Measurements from ENCODE around the gene CNOT10. TPM values are rescaled to one million over a fixed set of nuclear protein-coding genes. Genes with fewer than 3 reads are reported as not detected.
"Not testable (repeated sequence)": the region's sequence is repeated elsewhere in the genome, so short reads cannot be mapped to it uniquely, and the experiment has no call there.

The CNOT10 gene
- total and polyA plus RNA-seq, 4 donors, result 14.1 to 57.5 (median 22.1) TPM

DNA sequence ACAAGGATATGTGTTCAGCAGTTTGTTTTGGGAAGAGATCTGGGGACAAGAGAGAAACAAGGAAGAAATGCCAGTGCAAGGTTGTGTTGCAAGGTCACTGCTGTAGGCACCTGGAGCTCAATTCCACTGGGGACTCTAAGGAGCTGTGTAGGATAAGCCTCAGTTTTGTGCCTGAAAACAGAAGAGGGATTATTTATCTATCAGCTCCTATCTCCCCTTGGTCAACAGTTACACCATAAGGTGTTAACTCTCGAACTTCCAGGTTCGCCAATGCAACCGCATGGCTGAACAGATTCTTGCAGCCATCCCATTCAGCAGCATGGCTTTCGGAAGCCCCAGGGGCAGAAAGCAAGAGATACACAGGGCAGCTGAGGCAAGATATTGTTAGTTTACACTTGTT lies 41.6 kb upstream of the CNOT10 start:
- H3K27ac ChIP-seq (ENCODE audit: low read depth in 1 of 2, low read length in 1 of 2), result no peak overlapping the region
- no peaks in the 10 kb centered on the region for H3K36me3 ChIP-seq (ENCODE audit: control insufficient read depth in 4 of 4, insufficient read depth in 4 of 4, low read length in 4 of 4)
- TF ChIP-seq, protein P1, sequence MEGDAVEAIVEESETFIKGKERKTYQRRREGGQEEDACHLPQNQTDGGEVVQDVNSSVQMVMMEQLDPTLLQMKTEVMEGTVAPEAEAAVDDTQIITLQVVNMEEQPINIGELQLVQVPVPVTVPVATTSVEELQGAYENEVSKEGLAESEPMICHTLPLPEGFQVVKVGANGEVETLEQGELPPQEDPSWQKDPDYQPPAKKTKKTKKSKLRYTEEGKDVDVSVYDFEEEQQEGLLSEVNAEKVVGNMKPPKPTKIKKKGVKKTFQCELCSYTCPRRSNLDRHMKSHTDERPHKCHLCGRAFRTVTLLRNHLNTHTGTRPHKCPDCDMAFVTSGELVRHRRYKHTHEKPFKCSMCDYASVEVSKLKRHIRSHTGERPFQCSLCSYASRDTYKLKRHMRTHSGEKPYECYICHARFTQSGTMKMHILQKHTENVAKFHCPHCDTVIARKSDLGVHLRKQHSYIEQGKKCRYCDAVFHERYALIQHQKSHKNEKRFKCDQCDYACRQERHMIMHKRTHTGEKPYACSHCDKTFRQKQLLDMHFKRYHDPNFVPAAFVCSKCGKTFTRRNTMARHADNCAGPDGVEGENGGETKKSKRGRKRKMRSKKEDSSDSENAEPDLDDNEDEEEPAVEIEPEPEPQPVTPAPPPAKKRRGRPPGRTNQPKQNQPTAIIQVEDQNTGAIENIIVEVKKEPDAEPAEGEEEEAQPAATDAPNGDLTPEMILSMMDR (IDR thresholded peaks at IDR 0.05; ENCODE audit: control extremely low read depth, extremely low read depth), result no peak
- peaks cover 0 to 16% (median 0%) of the 10 kb centered on the region in 5 donors for H3K4me1 ChIP-seq (ENCODE audit: control insufficient read depth in 5 of 5, insufficient read depth in 5 of 5, low read length in 5 of 5)
- H3K27me3 ChIP-seq (ENCODE audit: control insufficient read depth in 3 of 3, insufficient read depth in 3 of 3, low read length in 2 of 3), result no peaks in the 10 kb centered on the region
- no peak overlapping the region for H3K4me3 ChIP-seq
- ATAC-seq (ENCODE audit: insufficient read depth, low FRiP score), result no peak
- peak overlapping the region in 1 of 2 donors; percentile 18 for H3K9ac ChIP-seq (ENCODE audit: insufficient read depth in 1 of 2, low read length in 2 of 2)
- no peaks in the 10 kb centered on the region for H3K9me3 ChIP-seq (ENCODE audit: control insufficient read depth in 4 of 4, insufficient read depth in 3 of 4, low read length in 3 of 4)
- DNase-seq, result no peak
- WGBS, 2 donors, result 91 to 99% methylated on average over 4 of the region's 4 CpGs

DNA sequence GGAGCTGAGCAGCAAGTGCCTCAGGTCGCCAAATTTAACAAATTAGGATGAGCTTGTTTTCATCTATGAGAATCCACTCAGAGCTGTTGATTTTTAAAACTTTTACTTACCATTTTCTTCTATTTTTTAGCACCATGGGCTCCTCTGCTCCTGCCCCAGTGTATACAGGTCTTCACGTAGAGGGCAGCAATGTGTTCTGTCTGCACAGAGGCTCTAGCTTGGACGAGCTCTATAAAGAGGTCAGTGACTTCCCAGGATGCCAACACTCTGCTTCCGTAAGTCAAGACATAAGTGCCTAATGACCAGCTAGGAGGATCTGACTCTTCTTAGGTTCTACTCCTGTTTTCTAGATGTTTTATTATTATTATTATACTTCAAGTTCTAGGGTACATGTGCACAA lies 41.2 kb upstream of the CNOT10 start:
- TF ChIP-seq, protein P1 (IDR thresholded peaks at IDR 0.05; ENCODE audit: control extremely low read depth, extremely low read depth), result no peak
- no peaks in the 10 kb centered on the region for H3K9me3 ChIP-seq (ENCODE audit: control insufficient read depth in 4 of 4, insufficient read depth in 3 of 4, low read length in 3 of 4)
- H3K36me3 ChIP-seq (ENCODE audit: control insufficient read depth in 4 of 4, insufficient read depth in 4 of 4, low read length in 4 of 4), result no peaks in the 10 kb centered on the region
- DNase-seq (no peak), ATAC-seq (ENCODE audit: insufficient read depth, low FRiP score) (no peak)
- no peak overlapping the region for H3K9ac ChIP-seq (ENCODE audit: insufficient read depth in 1 of 2, low read length in 2 of 2)
- no peaks in the 10 kb centered on the region for H3K27me3 ChIP-seq (ENCODE audit: control insufficient read depth in 3 of 3, insufficient read depth in 3 of 3, low read length in 2 of 3)
- WGBS, 2 donors, result 87 to 91% methylated on average over 4 of the region's 4 CpGs
- H3K4me3 ChIP-seq, result no peak overlapping the region
- H3K4me1 ChIP-seq (ENCODE audit: control insufficient read depth in 5 of 5, insufficient read depth in 5 of 5, low read length in 5 of 5), result peaks cover 0 to 16% (median 0%) of the 10 kb centered on the region in 5 donors
- no peak overlapping the region for H3K27ac ChIP-seq (ENCODE audit: low read depth in 1 of 2, low read length in 1 of 2)

DNA sequence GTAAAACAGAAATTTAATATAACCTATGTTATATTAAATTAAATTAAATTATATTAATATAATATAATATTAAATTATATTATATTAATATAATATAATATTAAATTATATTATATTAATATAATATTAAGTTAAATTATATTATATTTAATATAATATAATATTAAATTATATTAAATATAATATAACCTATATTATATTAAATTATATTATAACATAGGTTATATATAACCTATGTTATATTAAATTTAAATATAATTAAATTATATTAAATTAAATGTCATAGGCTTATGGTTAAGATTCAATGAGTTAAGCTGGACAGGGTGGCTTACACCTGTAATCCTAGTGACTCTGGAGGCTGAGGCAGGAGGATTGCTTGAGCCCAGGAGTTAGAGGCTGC lies 40.6 kb upstream of the CNOT10 start:
- TF ChIP-seq, protein P1 (IDR thresholded peaks at IDR 0.05; ENCODE audit: control extremely low read depth, extremely low read depth), result no peak
- no peak overlapping the region for H3K27ac ChIP-seq (ENCODE audit: low read depth in 1 of 2, low read length in 1 of 2)
- no peak for ATAC-seq (ENCODE audit: insufficient read depth, low FRiP score)

DNA sequence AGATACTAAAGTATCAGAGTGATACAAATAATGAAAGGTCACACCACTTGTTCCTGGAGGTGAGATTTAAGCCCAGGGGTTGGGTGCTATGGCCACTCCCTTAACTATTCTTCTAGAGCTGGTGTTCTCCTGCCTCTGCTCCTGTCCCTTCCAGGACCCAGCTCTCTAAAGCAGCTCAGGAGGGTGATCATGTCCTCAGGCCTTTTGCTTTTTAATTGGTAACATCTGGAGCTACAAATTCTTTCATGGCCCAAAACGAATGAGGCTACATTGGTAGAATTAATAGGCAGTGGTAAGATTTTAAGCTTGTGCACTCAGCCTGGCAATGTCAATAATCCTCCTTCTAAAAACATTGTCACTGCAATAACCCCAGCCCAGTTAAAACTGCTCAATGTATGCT lies 38.2 kb upstream of the CNOT10 start:
- no peaks in the 10 kb centered on the region for H3K9me3 ChIP-seq (ENCODE audit: control insufficient read depth in 4 of 4, insufficient read depth in 3 of 4, low read length in 3 of 4)
- DNase-seq (no peak), ATAC-seq (ENCODE audit: insufficient read depth, low FRiP score) (no peak)
- H3K9ac ChIP-seq (ENCODE audit: insufficient read depth in 1 of 2, low read length in 2 of 2), result no peak overlapping the region
- no peak overlapping the region for H3K4me3 ChIP-seq
- TF ChIP-seq, protein P1 (IDR thresholded peaks at IDR 0.05; ENCODE audit: control extremely low read depth, extremely low read depth), result no peak
- H3K36me3 ChIP-seq (ENCODE audit: control insufficient read depth in 4 of 4, insufficient read depth in 4 of 4, low read length in 4 of 4), result no peaks in the 10 kb centered on the region
- 72 to 77% methylated on average over 1 of the region's 1 CpG for WGBS, 2 donors
- no peaks in the 10 kb centered on the region for H3K4me1 ChIP-seq (ENCODE audit: control insufficient read depth in 5 of 5, insufficient read depth in 5 of 5, low read length in 5 of 5)
- H3K27me3 ChIP-seq (ENCODE audit: control insufficient read depth in 3 of 3, insufficient read depth in 3 of 3, low read length in 2 of 3), result no peaks in the 10 kb centered on the region
- H3K27ac ChIP-seq (ENCODE audit: low read depth in 1 of 2, low read length in 1 of 2), result no peak overlapping the region

More for the DNA sequence above, 40.6 kb upstream of the CNOT10 start:
- H3K4me3 ChIP-seq, result no peak overlapping the region
- no peaks in the 10 kb centered on the region for H3K36me3 ChIP-seq (ENCODE audit: control insufficient read depth in 4 of 4, insufficient read depth in 4 of 4, low read length in 4 of 4)
- peaks cover 0 to 16% (median 0%) of the 10 kb centered on the region in 5 donors for H3K4me1 ChIP-seq (ENCODE audit: control insufficient read depth in 5 of 5, insufficient read depth in 5 of 5, low read length in 5 of 5)
- no peak overlapping the region for H3K9ac ChIP-seq (ENCODE audit: insufficient read depth in 1 of 2, low read length in 2 of 2)
- DNase-seq, result no peak
- H3K27me3 ChIP-seq (ENCODE audit: control insufficient read depth in 3 of 3, insufficient read depth in 3 of 3, low read length in 2 of 3), result no peaks in the 10 kb centered on the region
- no peaks in the 10 kb centered on the region for H3K9me3 ChIP-seq (ENCODE audit: control insufficient read depth in 4 of 4, insufficient read depth in 3 of 4, low read length in 3 of 4)

DNA sequence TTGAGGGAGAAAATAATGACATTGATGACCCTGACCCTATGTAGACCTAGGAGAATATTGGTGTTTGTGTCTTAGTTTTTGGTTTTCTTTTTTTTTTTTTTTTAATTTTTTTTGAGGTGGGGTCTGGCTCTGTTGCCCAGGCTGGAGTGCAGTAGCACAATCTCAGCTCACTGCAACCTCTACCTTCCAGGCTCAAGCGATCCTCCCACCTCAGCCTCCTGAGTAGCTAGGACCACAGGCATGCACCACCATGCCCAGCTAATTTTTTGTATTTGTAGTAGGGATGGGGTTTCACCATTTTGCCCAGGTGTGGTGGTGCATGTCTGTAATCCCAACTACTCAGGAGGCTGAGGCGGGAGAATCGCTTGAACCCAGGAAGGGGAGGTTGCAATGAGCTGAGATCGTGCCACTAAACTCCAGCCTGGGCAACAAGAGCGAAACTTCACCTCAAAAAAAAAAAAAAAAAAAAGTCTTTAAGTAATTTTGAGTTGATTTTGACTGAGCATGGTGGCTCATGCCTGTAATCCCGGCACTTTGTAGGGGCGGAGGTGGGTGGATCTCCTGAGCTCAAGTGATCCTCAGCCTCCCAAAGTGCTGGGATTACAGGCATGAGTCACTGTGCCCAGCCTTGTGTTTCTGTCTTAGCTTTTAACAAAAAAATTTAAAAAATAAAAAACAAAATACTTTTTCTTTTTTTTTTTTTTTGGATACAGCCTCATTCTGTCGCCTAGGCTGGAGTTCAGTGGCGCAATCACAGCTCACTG lies 32.5 kb upstream of the CNOT10 start:
- DNase-seq; H3K9me3 ChIP-seq (ENCODE audit: control insufficient read depth in 4 of 4, insufficient read depth in 3 of 4, low read length in 3 of 4); H3K27me3 ChIP-seq (ENCODE audit: control insufficient read depth in 3 of 3, insufficient read depth in 3 of 3, low read length in 2 of 3); H3K9ac ChIP-seq (ENCODE audit: insufficient read depth in 1 of 2, low read length in 2 of 2); ATAC-seq (ENCODE audit: insufficient read depth, low FRiP score); H3K4me1 ChIP-seq (ENCODE audit: control insufficient read depth in 5 of 5, insufficient read depth in 5 of 5, low read length in 5 of 5); H3K4me3 ChIP-seq; H3K36me3 ChIP-seq (ENCODE audit: control insufficient read depth in 4 of 4, insufficient read depth in 4 of 4, low read length in 4 of 4); H3K27ac ChIP-seq (ENCODE audit: low read depth in 1 of 2, low read length in 1 of 2): not testable (repeated sequence)
- 94 to 97% methylated on average over 9 of the region's 9 CpGs for WGBS, 2 donors

All from lung (tissue), 12 donors.